ENCODE results near the gene ALKBH8.
"Not testable (repeated sequence)": the region's sequence is repeated elsewhere in the genome, so short reads cannot be mapped to it uniquely, and the experiment has no call there.

The ALKBH8 gene

DNA sequence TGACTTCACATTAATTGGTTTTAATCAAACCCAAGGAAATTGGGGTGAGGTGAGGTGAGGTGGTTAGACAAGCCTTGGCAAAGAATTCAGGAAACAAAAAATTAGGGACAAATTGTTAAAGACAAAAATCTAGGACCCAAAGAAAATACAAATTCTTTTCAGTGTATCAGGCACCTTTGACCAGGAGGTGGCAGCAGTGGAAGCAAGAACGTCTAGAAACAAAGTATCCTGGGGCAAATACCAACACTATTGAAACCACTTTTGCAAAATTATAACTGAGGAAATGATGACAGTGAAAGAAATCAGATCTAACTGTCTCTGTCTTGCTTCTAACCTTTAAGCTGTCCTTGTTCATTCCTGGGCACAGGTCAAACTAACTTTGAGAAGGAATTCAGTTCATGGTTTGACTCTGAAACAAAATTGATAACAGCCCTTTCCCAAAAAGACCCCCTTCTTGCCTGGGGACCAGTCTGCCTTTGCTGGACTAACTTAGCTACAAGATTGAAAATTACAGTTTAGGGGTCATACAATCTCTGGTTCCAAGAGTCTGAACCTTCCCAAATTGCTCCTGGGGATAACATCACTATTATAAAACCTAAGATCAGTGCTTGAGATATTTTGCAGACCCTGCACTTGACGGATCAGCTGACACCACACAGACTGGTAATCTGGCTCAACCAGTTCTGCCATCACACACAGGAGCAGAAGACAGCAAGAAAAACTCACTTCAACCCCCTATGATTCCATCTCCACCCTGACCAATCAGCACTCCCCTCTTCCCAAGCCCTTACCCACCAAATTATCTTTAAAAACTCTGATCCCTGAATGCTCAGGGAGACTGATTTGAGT, 11.2 kb upstream of the ALKBH8 start:
- DNase-seq (ENCODE audit: low spot score): not testable (repeated sequence)

DNA sequence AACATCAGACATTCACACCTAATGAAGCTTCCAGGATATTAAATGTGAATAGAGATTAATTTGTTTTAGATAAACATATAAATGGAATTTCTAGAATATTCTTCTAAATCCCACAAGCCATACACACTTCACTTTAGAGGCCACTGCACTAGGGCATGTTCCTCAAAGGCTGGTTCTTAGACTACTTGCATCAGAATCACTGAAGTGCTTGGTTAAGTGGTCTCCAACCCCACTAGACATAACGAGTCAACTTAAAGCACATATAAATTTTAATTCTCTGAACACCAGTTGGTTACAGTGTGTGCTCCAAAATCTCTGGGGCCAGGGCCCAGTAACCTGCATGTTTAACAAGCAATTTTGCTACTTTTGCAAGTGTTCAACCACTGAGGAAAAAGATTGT, 7.9 kb upstream of the ALKBH8 start:
- no peak for DNase-seq (ENCODE audit: low spot score)

DNA sequence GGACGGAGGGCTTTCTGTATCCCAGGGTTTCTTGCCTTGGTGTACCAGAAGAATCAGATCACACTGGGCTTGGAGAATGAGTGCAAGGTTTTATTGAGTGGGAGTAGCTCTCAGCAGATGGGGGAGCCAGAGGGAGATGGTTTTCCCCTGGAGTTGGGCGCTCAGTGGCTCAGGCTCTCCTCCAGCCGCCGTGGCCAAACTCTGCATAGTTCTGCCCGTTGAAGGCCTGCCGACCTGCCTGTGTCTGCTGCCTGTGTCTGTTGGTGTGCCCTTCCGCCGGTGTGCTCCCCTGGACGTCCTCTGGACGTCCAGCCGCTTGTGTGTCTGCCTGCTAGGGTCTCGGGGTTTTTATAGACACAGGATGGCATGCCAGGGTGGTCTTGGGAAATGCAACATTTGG, 4.5 kb upstream of the ALKBH8 start:
- DNase-seq (ENCODE audit: low spot score): no peak

DNA sequence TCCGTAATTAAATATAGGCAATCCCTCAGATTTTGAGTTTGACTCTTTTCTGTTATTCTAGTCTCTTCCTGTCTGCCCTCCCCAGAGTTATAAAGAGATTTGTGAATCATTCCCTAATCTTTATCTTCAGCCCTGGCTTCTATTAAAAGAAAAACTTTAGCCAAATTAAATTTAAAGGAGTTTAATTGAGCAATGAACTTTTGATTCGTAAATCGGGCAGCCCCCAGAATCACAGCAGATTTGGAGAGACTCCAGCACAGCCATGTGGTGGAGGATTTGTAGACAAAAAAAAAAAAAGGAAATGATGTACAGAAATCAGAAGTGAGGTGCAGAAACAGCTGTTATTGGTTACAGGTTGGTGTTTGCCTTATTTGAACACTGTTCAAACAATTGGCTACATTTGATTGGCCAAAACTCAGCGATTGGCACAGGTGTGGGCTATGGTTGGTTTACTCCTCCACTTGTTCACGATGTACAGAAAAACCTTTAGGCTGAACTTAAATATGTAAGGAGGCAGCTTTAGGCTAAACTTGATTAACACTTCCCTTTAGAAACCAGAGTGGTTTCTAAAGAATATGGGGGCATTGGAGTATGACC, 2.3 kb upstream of the ALKBH8 start:
- DNase-seq (ENCODE audit: low spot score): no peak

DNA sequence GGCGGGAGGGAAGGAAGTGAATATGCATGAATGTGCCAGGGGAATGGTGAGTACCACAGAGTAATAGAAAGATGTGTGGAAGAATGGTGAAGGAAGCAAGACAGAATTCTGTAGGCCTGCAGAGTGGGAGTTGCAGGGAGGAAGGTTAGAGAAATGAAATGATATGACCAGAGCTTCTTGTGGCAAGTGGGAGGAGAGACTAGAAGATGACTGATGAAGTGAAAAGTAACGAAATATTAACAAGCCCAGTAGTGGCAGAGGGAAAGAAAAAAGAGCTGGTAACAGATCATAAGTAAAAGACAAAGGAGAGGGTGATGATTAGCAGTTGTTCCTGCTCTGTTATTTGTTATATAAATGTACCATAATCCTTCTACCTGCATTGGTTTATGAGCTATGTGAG, 1.0 kb upstream of the ALKBH8 start:
- no peak for DNase-seq (ENCODE audit: low spot score)

DNA sequence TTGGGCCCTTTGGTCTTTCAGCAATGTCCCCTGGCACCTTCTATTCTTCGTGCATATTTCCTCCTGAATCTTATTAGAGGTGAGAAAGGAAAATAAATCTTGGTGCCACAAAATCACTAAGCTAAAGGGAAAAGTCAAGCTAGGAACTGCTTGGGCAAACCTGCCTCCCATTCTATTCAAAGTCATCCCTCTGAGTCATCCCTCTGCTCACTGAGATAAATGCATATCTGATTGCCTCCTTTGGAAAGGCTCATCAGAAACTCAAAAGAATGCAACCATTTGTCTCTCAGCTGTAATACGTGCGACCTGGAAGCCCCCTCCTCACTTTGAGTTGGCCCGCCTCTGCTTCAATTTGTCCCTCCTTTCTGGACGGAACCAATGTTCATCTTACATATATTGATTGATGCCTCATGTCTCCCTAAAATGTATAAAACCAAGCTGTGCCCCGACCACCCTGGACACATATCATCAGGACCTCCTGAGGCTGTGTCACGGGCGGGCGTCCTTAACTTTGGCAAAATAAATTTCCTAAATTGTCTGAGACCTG, 493 bp upstream of the ALKBH8 start:
- DNase-seq (ENCODE audit: low spot score): not testable (repeated sequence)

DNA sequence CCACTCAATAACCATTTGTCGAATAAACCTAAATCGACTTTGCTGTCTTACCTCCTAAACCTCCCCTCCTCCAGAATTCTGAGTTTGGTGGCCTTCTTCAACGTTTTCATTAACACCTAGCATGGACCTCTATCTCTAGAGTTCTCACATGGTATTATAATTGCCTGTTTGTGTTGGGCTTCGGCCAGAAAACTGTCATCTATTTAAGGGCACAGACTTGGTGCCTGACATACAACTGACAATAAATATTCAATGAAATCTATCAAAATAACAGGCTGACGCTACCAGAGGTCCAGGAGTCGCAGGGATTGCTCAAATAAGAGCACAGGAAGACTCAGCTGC, 687 bp downstream of the ALKBH8 start:
- DNase-seq (ENCODE audit: low spot score): no peak

DNA sequence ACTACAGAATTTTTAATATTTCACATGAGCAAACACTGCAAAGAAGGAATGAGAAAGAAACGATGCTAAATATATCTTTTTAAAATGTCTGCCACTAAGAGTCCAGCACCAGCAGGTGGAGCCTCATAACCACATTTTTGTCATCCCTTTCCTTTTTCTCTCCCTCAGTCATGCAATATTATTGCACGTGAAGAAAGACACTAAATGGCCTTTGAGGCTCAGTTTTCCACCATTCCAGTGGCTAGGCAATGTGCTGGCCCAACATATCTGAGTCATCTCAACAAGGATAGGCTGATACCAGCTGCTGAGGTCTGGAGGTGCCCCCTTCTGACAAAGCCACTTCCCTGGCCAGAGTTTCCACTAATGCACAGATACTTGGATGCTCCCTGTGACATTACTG, 1.8 kb downstream of the ALKBH8 start:
- no peak for DNase-seq (ENCODE audit: low spot score)

DNA sequence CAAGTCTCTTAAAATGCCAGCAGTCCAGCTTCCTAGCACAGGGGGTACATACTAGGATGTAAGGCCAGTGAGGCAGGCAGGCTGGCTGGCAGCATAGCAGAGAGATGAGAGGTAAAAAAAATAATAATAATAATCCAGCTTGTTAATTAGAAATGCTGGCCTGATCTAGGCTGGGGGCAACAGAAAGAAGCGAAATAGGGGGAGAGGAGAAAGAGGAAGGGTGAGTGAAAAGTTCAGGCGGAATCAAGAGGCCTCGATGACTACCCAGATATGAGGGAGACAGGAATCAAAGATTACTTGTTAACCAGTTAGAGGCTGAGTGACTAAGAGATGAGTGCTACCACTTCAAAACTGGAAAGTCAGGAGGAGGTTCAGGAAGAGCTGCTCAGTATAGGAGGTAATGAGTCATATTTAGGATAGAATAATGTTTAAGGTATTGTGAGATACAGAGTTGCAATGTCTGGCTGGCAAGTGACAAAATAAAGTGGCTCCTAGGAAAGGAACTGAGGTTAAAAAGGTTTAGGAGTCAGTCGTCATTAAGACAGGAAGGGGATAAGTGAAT, 2.8 kb downstream of the ALKBH8 start:
- DNase-seq (ENCODE audit: low spot score): no peak

DNA sequence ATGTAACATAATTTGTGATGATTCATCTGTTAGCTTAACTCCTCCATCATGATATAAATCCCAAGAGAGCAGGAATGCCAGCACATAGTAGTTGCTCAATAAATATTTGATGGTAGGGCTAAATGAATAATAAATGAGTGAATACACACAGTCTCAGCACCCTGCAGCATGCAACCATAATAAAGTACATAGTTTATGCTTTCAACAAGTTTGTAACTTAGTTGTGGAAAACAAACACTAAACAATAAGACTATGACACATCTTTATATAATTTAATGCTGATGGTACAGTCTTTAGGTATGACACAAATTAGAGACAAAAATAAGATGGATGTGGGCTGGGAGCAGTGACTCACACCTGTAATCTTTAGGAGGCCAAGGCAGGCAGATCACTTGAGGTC, 3.8 kb downstream of the ALKBH8 start:
- no peak for DNase-seq (ENCODE audit: low spot score)

DNA sequence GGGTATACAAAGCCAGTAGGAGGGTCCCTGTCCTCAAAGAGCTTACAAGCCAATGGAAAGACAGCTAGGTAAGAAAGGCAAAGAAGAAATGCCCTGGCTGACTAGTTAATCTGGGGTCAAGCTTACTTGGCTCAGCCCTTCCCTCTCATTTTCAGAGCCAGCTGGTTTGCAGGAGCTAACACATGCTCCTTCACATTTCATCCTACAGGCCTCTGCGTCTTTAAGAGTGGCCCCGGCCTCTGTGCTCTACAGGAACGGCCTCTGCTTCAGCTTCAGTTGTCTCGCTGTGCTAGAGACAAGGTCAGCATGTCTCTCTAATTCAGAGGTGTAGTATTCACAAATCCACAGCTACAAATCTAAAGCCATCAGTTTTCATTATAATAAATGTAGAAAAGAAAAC, 15.2 kb downstream of the ALKBH8 start:
- no peak for DNase-seq (ENCODE audit: low spot score)

DNA sequence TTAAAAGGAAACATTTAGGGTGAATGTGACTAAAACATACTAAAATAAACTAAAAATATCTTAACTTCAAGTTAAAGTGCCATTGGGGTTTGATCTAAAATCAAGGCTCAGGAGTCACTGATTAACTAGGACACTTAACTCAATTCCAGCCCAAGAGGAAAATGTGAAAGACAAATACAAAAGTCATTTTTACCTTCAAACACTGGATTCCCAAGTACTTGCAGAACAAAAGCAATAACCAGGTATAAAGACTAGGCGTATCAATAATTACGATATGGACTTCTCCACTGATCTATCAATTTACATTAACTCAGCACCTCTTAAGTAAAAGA, 15.6 kb downstream of the ALKBH8 start:
- DNase-seq (ENCODE audit: low spot score): no peak

DNA sequence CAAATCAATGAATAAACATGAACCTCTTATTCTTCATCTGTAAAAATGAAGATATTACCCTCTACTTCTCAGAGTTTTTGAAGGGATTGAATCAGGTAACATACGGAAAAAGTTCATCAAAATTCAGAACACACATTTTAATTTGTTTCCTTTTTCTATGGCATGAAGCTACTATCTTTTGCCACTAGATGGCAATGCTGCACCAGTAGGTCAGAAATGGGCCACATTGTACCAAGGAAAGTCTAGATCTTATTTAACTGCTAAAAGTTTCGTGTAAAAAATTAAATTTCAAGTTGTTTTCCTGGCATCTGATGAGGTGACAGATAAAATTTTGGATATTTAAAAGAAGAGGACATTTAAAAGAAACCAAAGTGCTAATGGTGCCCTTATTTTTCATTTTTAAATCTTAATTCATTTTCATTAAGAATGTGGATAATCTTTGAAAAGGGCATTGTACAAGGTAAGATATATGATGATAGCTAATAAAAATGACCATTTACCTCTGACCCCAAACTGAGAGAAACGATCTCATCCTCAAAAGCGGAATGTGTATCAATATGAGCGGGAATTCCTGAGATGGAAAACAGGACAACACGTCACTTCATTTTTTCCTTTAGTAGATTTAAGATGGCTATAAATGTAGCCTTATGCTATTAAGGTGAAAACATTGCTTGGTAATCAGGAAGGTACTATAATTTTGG, 16.1 kb downstream of the ALKBH8 start:
- DNase-seq (ENCODE audit: low spot score): no peak

DNA sequence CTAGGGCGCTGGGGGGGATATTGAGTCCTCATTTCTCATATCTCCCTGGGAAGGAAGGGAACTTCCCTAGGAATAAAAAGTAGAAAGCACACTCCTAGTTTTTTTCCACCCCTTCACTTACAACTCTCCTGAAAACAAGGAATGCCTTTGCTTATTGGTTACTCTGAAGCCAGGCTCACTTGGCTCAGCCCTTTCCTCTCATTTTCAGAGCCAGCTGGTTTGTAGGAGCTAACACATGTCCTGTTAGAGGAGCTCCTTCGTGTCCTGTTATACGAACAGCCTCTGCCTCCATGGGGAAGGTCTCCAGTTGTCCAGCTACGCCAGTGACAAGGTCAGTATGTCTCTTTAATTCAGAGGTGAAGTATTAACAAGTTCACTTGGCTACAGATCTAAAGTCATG, 17.6 kb downstream of the ALKBH8 start:
- no peak for DNase-seq (ENCODE audit: low spot score)

DNA sequence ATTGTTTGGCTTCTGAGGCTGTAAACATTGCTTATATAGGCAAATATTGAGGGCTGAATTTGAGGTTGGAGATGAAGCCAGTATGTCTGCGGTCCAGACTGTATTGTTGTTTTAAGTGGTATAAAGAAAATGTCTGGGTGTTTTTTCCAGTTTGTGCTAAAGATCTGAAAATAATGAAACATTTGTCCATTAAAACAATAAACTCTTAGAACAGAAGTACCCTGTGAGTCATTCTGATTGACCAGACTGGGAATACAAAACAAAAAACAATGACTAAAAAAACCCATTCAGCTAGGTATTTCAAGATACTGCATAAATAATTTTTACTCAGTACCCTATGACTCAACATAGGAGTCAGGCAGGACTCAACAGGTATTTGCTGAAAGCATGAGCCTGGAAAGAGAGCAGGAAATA, 20.4 kb downstream of the ALKBH8 start:
- no peak for DNase-seq (ENCODE audit: low spot score)

DNA sequence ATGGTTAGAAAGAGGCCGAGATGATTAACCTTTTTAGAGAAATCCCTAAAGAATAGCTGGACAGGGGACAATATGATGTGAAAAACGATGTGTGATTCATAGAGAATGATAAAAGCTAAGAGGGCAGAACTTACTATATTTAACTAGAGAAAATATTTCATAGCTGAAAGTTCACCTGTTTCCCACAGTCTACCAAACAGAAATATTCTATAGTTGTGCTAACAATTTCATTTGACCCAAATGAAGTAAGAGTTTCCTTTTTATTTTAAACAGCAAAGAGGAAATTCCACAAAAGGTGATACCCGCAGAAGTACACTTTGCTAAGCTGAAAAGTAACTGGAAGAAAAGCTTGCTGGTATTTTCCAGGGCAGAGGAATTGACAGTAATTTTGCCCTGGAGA, 26.7 kb downstream of the ALKBH8 start:
- DNase-seq (ENCODE audit: low spot score): no peak

DNA sequence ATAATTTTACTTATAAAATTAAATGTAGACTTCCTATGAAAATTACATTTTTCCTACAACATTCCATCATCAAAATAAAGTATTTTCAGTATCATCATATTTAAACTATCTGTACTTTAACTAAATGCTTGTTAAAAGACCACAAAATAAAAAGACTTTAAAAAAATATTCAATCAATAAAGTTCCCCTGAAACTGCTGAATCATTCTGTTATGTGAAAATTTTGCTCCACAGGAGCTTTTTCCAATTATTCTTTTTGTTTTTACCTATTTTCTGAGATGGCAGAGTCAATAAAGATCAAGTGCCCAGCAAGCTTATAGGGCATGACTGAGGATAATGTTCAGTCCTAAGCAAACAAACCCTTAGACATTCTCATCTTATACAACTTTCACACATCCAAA, 27.3 kb downstream of the ALKBH8 start:
- DNase-seq (ENCODE audit: low spot score): no peak

DNA sequence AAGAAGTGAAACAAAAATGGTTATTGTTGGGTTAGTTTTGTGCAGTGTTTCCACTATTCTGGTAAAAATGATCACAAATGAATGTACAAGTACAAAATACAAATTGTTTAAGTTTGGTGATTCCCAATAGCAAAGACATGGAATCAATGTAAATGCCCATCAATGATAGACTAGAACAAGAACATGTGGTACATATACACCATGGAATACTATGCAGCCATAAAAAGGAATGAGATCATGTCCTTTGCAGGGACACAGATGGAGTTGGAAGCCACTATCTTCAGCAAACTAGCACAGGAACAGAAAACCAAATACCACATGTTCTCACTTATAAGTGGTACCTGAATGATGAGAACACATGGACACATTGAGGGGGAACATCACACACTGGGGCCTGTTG, 28.4 kb downstream of the ALKBH8 start:
- not testable (repeated sequence) for DNase-seq (ENCODE audit: low spot score)

DNA sequence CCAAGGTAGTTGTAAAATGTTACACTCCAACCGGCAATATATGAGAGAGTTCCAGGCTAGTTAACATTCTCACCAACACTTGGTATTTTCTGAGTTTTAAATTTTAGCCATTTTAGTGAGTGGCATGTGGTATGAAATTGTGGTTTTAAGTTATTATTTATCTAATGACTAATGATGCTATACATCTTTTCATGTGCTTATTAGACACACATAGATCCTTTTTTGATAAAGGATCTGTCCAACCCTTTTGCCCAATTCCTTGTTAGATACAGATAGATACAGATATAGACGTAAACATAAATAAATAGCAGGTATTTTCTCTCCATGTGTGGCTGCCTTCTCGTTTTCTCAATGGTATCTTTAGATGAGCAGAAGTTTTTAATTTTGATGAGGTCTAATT, 39.3 kb downstream of the ALKBH8 start:
- no peak for DNase-seq (ENCODE audit: low spot score)

DNA sequence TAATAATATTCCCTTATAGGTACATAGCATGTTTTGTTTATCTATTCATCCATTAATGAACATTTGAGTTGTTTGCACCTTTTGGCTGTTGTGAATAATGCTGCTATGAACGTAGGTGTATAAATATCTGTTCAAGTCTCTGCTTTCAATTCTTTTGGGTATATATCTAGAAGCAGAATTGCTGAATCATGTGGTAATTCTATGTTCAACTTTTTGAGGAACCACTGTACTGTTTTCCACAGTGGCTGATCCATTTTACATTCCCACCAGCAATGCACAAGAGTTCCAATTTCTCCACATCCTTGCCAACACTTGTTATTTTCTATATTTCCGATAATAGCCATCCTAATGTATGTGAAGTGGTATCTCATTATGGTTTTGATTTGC, 56.7 kb downstream of the ALKBH8 start:
- no peak for DNase-seq (ENCODE audit: low spot score)

DNA sequence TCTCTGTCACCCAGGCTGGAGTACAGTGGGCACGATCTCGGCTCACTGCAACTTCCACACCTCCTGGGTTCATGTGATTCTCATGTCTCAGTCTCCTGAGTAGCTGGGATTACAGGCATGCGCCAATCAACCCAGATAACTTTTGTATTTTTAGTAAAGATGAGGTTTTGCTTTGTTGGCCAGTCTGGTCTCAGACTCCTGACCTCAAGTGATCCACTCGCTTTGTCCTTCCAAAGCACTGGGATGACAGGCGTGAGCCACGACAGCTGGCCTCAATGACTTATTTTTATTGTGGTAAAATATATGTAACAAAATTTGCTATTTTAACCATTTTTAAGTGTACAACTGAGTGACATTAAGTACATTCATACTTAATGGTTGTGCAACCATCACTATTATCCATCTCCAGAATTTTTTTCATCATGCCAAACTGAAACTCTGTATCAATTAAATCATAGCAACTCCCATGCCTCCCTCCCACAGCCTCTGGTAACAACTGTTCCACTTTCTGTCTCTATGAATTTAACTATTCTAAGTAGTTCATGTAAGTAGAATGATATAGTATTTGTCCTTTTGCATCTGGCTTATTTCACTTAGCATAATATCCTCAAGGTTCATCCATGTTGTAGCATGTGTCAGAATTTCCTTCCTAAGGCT, 57.2 kb downstream of the ALKBH8 start:
- DNase-seq (ENCODE audit: low spot score): no peak

DNA sequence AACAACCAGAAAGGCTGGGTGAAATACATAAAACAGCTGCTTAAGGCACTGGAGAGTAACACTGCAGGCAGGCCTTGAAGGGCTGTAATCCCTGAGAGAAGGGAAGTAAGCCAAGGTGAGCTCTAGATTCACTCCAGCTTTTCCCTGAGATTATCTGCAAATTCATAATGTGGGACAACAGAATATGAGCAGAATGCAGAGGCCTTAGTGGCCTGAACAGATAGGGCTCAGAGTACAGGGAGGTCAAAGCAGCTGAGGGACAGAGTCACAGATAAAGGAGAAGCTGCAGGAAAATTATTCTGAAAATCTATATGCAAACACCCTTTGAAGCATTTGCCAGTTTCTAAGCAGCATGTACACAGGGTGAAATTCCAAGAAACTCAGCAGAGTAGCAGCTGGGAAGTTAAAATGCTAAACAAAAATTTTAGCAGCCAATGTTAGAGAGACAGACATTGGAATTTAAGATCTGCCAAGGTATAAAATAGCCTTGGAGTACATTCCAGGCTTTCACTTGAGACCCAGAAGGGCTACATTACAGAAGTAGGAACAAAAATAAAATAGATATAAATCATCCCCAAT, 59.8 kb downstream of the ALKBH8 start:
- DNase-seq (ENCODE audit: low spot score): no peak
